ENCODE measurements around the gene SLC45A3.

Gene SLC45A3

GRCh38 chr1:205714906-205715246 is 34.6 kb upstream of the SLC45A3 start:
- peak overlapping the region; percentile 73 for H3K27ac ChIP-seq
- TF ChIP-seq EZH2 (IDR thresholded peaks at IDR 0.05) (no peak), FOXP2 (optimal IDR thresholded peaks at IDR 0.05; ENCODE audit: control extremely low read depth, extremely low read length, insufficient read depth) (no peak), POLR2AphosphoS5 (IDR thresholded peaks at IDR 0.05; ENCODE audit: borderline replicate concordance, low read depth, low read length) (no peak)
- no peak for DNase-seq (ENCODE audit: low read depth, low spot score)
- peaks cover 85% of the 10 kb centered on the region for H3K36me3 ChIP-seq (ENCODE audit: insufficient read depth, low read length)
- H3K4me3 ChIP-seq = no peak overlapping the region
- no peak overlapping the region for H3K9ac ChIP-seq (ENCODE audit: insufficient read length)
- H3K9me3 ChIP-seq (ENCODE audit: low read depth, low read length) = no peaks in the 10 kb centered on the region

- DNase-seq (ENCODE audit: low read depth, low spot score) = no peak
- peak overlapping the region; percentile 73 for H3K27ac ChIP-seq
- H3K9me3 ChIP-seq (ENCODE audit: low read depth, low read length) = no peaks in the 10 kb centered on the region
- no peak for TF ChIP-seq EZH2 (IDR thresholded peaks at IDR 0.05)
- TF ChIP-seq POLR2AphosphoS5 (IDR thresholded peaks at IDR 0.05; ENCODE audit: borderline replicate concordance, low read depth, low read length) = 0 out of 2 replicates have a peak, but pooled peaks have one; percentile 15
- TF ChIP-seq FOXP2 (optimal IDR thresholded peaks at IDR 0.05; ENCODE audit: control extremely low read depth, extremely low read length, insufficient read depth) = no peak
- H3K4me3 ChIP-seq = no peak overlapping the region
- H3K36me3 ChIP-seq (ENCODE audit: insufficient read depth, low read length) = peaks cover 85% of the 10 kb centered on the region
- H3K9ac ChIP-seq (ENCODE audit: insufficient read length) = no peak overlapping the region
Observed at GRCh38 chr1:205714190-205714905, 34.0 kb upstream of the SLC45A3 start.

- no peak overlapping the region for H3K4me3 ChIP-seq
- H3K36me3 ChIP-seq (ENCODE audit: insufficient read depth, low read length) = peaks cover 81% of the 10 kb centered on the region
- peak; percentile 39 for DNase-seq (ENCODE audit: low read depth, low spot score)
- H3K27ac ChIP-seq = no peak overlapping the region
- H3K9ac ChIP-seq (ENCODE audit: insufficient read length) = no peak overlapping the region
- TF ChIP-seq EZH2 (IDR thresholded peaks at IDR 0.05) (no peak), FOXP2 (optimal IDR thresholded peaks at IDR 0.05; ENCODE audit: control extremely low read depth, extremely low read length, insufficient read depth) (no peak), POLR2AphosphoS5 (IDR thresholded peaks at IDR 0.05; ENCODE audit: borderline replicate concordance, low read depth, low read length) (no peak; the same call in 1 of the 2 replicates)
- no peaks in the 10 kb centered on the region for H3K9me3 ChIP-seq (ENCODE audit: low read depth, low read length)
Observed at GRCh38 chr1:205711105-205712048, 31.1 kb upstream of the SLC45A3 start.

GRCh38 chr1:205710201-205711062 is 30.1 kb upstream of the SLC45A3 start:
- peaks cover 73% of the 10 kb centered on the region for H3K36me3 ChIP-seq (ENCODE audit: insufficient read depth, low read length)
- no peak overlapping the region for H3K4me3 ChIP-seq
- no peak overlapping the region for H3K9ac ChIP-seq (ENCODE audit: insufficient read length)
- no peak for DNase-seq (ENCODE audit: low read depth, low spot score)
- TF ChIP-seq POLR2AphosphoS5 (IDR thresholded peaks at IDR 0.05; ENCODE audit: borderline replicate concordance, low read depth, low read length) (no peak; the same call in 1 of the 2 replicates), FOXP2 (optimal IDR thresholded peaks at IDR 0.05; ENCODE audit: control extremely low read depth, extremely low read length, insufficient read depth) (no peak), EZH2 (IDR thresholded peaks at IDR 0.05) (no peak)
- no peak overlapping the region for H3K27ac ChIP-seq
- no peaks in the 10 kb centered on the region for H3K9me3 ChIP-seq (ENCODE audit: low read depth, low read length)

GRCh38 chr1:205709640-205710039 is 29.3 kb upstream of the SLC45A3 start:
- Histone ChIP-seq H3K4me3 (no peak overlapping the region), H3K9ac (ENCODE audit: insufficient read length) (no peak overlapping the region), H3K36me3 (ENCODE audit: insufficient read depth, low read length) (peaks cover 71% of the 10 kb centered on the region), H3K9me3 (ENCODE audit: low read depth, low read length) (no peaks in the 10 kb centered on the region), H3K27ac (no peak overlapping the region)
- no peak for DNase-seq (ENCODE audit: low read depth, low spot score)
- TF ChIP-seq POLR2AphosphoS5 (IDR thresholded peaks at IDR 0.05; ENCODE audit: borderline replicate concordance, low read depth, low read length) (no peak; the same call in 1 of the 2 replicates), EZH2 (IDR thresholded peaks at IDR 0.05) (no peak), FOXP2 (optimal IDR thresholded peaks at IDR 0.05; ENCODE audit: control extremely low read depth, extremely low read length, insufficient read depth) (no peak)

GRCh38 chr1:205709059-205709398 is 28.7 kb upstream of the SLC45A3 start:
- Histone ChIP-seq H3K36me3 (ENCODE audit: insufficient read depth, low read length) (peaks cover 65% of the 10 kb centered on the region), H3K4me3 (no peak overlapping the region), H3K9ac (ENCODE audit: insufficient read length) (no peak overlapping the region), H3K9me3 (ENCODE audit: low read depth, low read length) (no peaks in the 10 kb centered on the region), H3K27ac (no peak overlapping the region)
- no peak for DNase-seq (ENCODE audit: low read depth, low spot score)
- no peak for TF ChIP-seq POLR2AphosphoS5 (IDR thresholded peaks at IDR 0.05; ENCODE audit: borderline replicate concordance, low read depth, low read length)
- TF ChIP-seq EZH2 (IDR thresholded peaks at IDR 0.05) = no peak
- TF ChIP-seq FOXP2 (optimal IDR thresholded peaks at IDR 0.05; ENCODE audit: control extremely low read depth, extremely low read length, insufficient read depth) = no peak

- no peak for DNase-seq (ENCODE audit: low read depth, low spot score)
- H3K4me3 ChIP-seq = no peak overlapping the region
- no peak for TF ChIP-seq FOXP2 (optimal IDR thresholded peaks at IDR 0.05; ENCODE audit: control extremely low read depth, extremely low read length, insufficient read depth)
- TF ChIP-seq POLR2AphosphoS5 (IDR thresholded peaks at IDR 0.05; ENCODE audit: borderline replicate concordance, low read depth, low read length) = no peak
- no peak for TF ChIP-seq EZH2 (IDR thresholded peaks at IDR 0.05)
- H3K36me3 ChIP-seq (ENCODE audit: insufficient read depth, low read length) = peaks cover 58% of the 10 kb centered on the region
- H3K9me3 ChIP-seq (ENCODE audit: low read depth, low read length) = no peaks in the 10 kb centered on the region
- H3K9ac ChIP-seq (ENCODE audit: insufficient read length) = no peak overlapping the region
- no peak overlapping the region for H3K27ac ChIP-seq
Observed at GRCh38 chr1:205706601-205707502, 26.5 kb upstream of the SLC45A3 start.

All from SK-N-MC (cell line).